Uterus (tissue), 2 donors: Measurements from ENCODE around the gene BMERB1.

Experiments used
- CTCF ChIP-seq, 4 experiments: fragments of 200-600 bp in 2 of 4; fragments of 450-650 bp in 2 of 4; sonication (generic) in 2 of 4; IDR thresholded peaks; one replicate each; pipeline ENCODE4 v1.5.1; 2016 to 2019; ENCODE audit warnings: antibody characterized with exemption in 4 of 4, mild to moderate bottlenecking in 2 of 4, moderate library complexity in 1 of 4
- POLR2A ChIP-seq, 2 donors: fragments of 450-650 bp; IDR thresholded peaks; one replicate each; pipeline ENCODE4 v1.6.1; 2016; ENCODE audit warnings: antibody characterized with exemption in 2 of 2, mild to moderate bottlenecking in 1 of 2, moderate library complexity in 1 of 2

GRCh38 chr16:15572329-15573001 lies 138.1 kb downstream of the BMERB1 start:
- TF ChIP-seq CTCF (IDR thresholded peaks at IDR 0.05) (no peak), POLR2A (IDR thresholded peaks at IDR 0.05) (no peak)
